GM23338 (cell line): ENCODE measurements around the gene MAPRE3. TPM values are rescaled to one million over a fixed set of nuclear protein-coding genes. Genes with fewer than 3 reads are reported as not detected.

Experiments used
- ATAC-seq: fragments of 200-7000 bp; cut with Tn5 transposase; 3 replicates; pipeline ENCODE4 v1.9.1; 2020
- DNase-seq: peaks from one replicate; pipeline ENCODE4 v3.0.0-alpha.2; 2015; ENCODE audit warnings: low spot score
- H2AFZ ChIP-seq: fragments of 200-600 bp; sonication (generic); 2 replicates; pipeline ENCODE4 v1.8.0; 2016; ENCODE audit warnings: antibody characterized with exemption, mild to moderate bottlenecking, moderate library complexity
- H3F3A ChIP-seq: fragments of 200-600 bp; sonication (generic); replicated peaks from 2 replicates; pipeline ENCODE4 v1.8.0; 2017; ENCODE audit warnings: antibody characterized with exemption, mixed run types, low read depth
- H3K27ac ChIP-seq: fragments of 200-600 bp; sonication (generic); 2 replicates; pipeline ENCODE4 v1.6.1; 2016; ENCODE audit warnings: low read depth
- H3K27me3 ChIP-seq: fragments of 200-600 bp; sonication (generic); 2 replicates; pipeline ENCODE4 v1.8.0; 2016; ENCODE audit warnings: mild to moderate bottlenecking, mixed run types, moderate library complexity; ENCODE audit not compliant: insufficient read depth
- H3K36me3 ChIP-seq: fragments of 200-600 bp; sonication (generic); 2 replicates; pipeline ENCODE4 v1.8.0; 2016; ENCODE audit warnings: mild to moderate bottlenecking; ENCODE audit not compliant: insufficient read depth
- H3K4me1 ChIP-seq: fragments of 200-600 bp; sonication (generic); 2 replicates; pipeline ENCODE4 v1.8.0; 2016; ENCODE audit warnings: mild to moderate bottlenecking, moderate library complexity; ENCODE audit not compliant: insufficient read depth
- H3K4me2 ChIP-seq: fragments of 200-600 bp; sonication (generic); 2 replicates; pipeline ENCODE4 v1.7.1; 2017; ENCODE audit warnings: mixed run types
- H3K4me3 ChIP-seq: fragments of 200-600 bp; sonication (generic); 2 replicates; pipeline ENCODE4 v1.6.1; 2016; ENCODE audit warnings: mixed run types
- H3K79me2 ChIP-seq: fragments of 200-600 bp; sonication (generic); replicated peaks from 2 replicates; pipeline ENCODE4 v1.8.0; 2017; ENCODE audit warnings: mild to moderate bottlenecking; ENCODE audit not compliant: insufficient read depth
- H3K9me2 ChIP-seq: fragments of 200-600 bp; sonication (generic); 2 replicates; pipeline ENCODE4 v1.8.0; 2017; ENCODE audit not compliant: insufficient read depth
- H4K20me1 ChIP-seq: fragments of 200-600 bp; sonication (generic); replicated peaks from 2 replicates; pipeline ENCODE4 v1.8.0; 2017; ENCODE audit warnings: mild to moderate bottlenecking; ENCODE audit not compliant: insufficient read depth
- H3K27ac Mint-ChIP-seq: 2 replicates; pipeline ENCODE4 v1.8.0; 2020; ENCODE audit warnings: inconsistent platforms, mild to moderate bottlenecking, moderate library complexity, mixed read lengths
- H3K27me3 Mint-ChIP-seq: 3 replicates; pipeline ENCODE4 v1.8.0; 2022; ENCODE audit warnings: low read depth, mild to moderate bottlenecking, moderate library complexity, mixed read lengths, inconsistent platforms; ENCODE audit not compliant: insufficient read depth, poor library complexity
- H3K36me3 Mint-ChIP-seq: 3 replicates; pipeline ENCODE4 v1.8.0; 2021; ENCODE audit warnings: low read depth, mild to moderate bottlenecking, inconsistent platforms, moderate library complexity, mixed read lengths
- H3K4me1 Mint-ChIP-seq: 3 replicates; pipeline ENCODE4 v1.8.0; 2020; ENCODE audit warnings: mild to moderate bottlenecking, inconsistent platforms, mixed read lengths
- H3K4me3 Mint-ChIP-seq: 3 replicates; pipeline ENCODE4 v1.8.0; 2021; ENCODE audit warnings: moderate library complexity, mild to moderate bottlenecking, inconsistent platforms, mixed read lengths
- H3K9me3 Mint-ChIP-seq: 3 replicates; pipeline ENCODE4 v1.8.0; 2020; ENCODE audit warnings: moderate library complexity, mild to moderate bottlenecking, inconsistent platforms, mixed read lengths
- CREB1 ChIP-seq: fragments of 250-450 bp; sonication (Bioruptor Pico); IDR thresholded peaks from 2 replicates; pipeline ENCODE4 v1.5.0; 2020; ENCODE audit warnings: low read depth, mild to moderate bottlenecking, moderate library complexity
- CTCF ChIP-seq, 2 experiments: fragments of 200-600 bp in 1 of 2; sonication (generic) in 1 of 2; conservative IDR thresholded peaks; 2 replicates each; pipeline versions ENCODE4 v1.5.1 to v1.6.1; 2016 to 2017; ENCODE audit warnings: antibody characterized with exemption in 2 of 2, low read depth in 2 of 2, mild to moderate bottlenecking in 2 of 2, moderate library complexity in 1 of 2
- ETS1 ChIP-seq: IDR thresholded peaks from 2 replicates; pipeline ENCODE4 v1.6.1; 2016; ENCODE audit warnings: antibody characterized with exemption
- EZH2 ChIP-seq: fragments of 200-600 bp; sonication (generic); IDR thresholded peaks from one replicate; pipeline ENCODE4 v1.8.0; 2017; ENCODE audit warnings: antibody characterized with exemption, mild to moderate bottlenecking, low read depth; ENCODE audit not compliant: unreplicated experiment
- EZH2phosphoT487 ChIP-seq: fragments of 200-600 bp; sonication (generic); IDR thresholded peaks from one replicate; pipeline ENCODE4 v1.8.1; 2018; ENCODE audit warnings: antibody characterized with exemption; ENCODE audit not compliant: unreplicated experiment
- JUNB ChIP-seq: IDR thresholded peaks from one replicate; pipeline ENCODE4 v1.6.1; 2016; ENCODE audit warnings: antibody characterized with exemption; ENCODE audit not compliant: unreplicated experiment
- NANOG ChIP-seq: IDR thresholded peaks from 2 replicates; pipeline ENCODE4 v1.6.1; 2016; ENCODE audit warnings: antibody characterized with exemption, borderline replicate concordance
- POLR2AphosphoS5 ChIP-seq: IDR thresholded peaks from 2 replicates; pipeline ENCODE4 v1.6.1; 2016; ENCODE audit warnings: antibody characterized with exemption, low read depth
- REST ChIP-seq: IDR thresholded peaks from one replicate; pipeline ENCODE4 v1.6.1; 2018; ENCODE audit warnings: antibody characterized with exemption; ENCODE audit not compliant: unreplicated experiment
- STAT1 ChIP-seq: IDR thresholded peaks from one replicate; pipeline ENCODE4 v1.6.1; 2016; ENCODE audit warnings: antibody characterized with exemption; ENCODE audit not compliant: unreplicated experiment
- ZNF114 ChIP-seq: fragments of 250-450 bp; sonication (Bioruptor Pico); IDR thresholded peaks from 2 replicates; pipeline ENCODE4 v1.5.0; 2020; ENCODE audit warnings: mild to moderate bottlenecking, moderate library complexity
- ZNF331 ChIP-seq: fragments of 250-450 bp; sonication (Bioruptor Pico); IDR thresholded peaks from 2 replicates; pipeline ENCODE4 v1.5.0; 2020; ENCODE audit warnings: low read depth, mild to moderate bottlenecking, moderate library complexity
- ZNF462 ChIP-seq: fragments of 250-450 bp; sonication (Bioruptor Pico); IDR thresholded peaks from 2 replicates; pipeline ENCODE4 v1.5.0; 2020; ENCODE audit warnings: mild to moderate bottlenecking, moderate library complexity
- polyA plus RNA-seq: library from polyadenylated mRNA; unstranded; fragments of >200 nt; fragmentation: Nextera tagmentation; extraction: Ambion mirVana; gene quantifications from 2 replicates; pipeline ENCODE4 v1.2.1, GENCODE V29; 2016
- total RNA-seq: library from RNA; depleted of rRNA; stranded (reverse); fragments of >200 nt; shearing (Covaris generic); gene quantifications from 2 replicates; pipeline ENCODE4 v1.2.3, GENCODE V29; 2014

MAPRE3 gene
- total and polyA plus RNA-seq, 2 experiments from 2014 or later = 3.3 to 4.5 TPM

- Histone ChIP-seq H3K36me3 (peaks cover 3% of the 10 kb centered on the region; the same call in 1 of the 2 replicates), H3K79me2 (peaks cover 7% of the 10 kb centered on the region), H3K27me3 (no peaks in the 10 kb centered on the region), H3K4me2 (no peak overlapping the region), H4K20me1 (peaks cover 6% of the 10 kb centered on the region), H2AFZ (no peak overlapping the region), H3K27ac (no peak overlapping the region), H3K4me1 (peaks cover 2% of the 10 kb centered on the region; the same call in 1 of the 2 replicates), H3K4me3 (no peak overlapping the region), H3F3A (peaks cover 16% of the 10 kb centered on the region; the same call in 1 of the 2 replicates), H3K9me2 (no peaks in the 10 kb centered on the region)
- peaks cover 11% of the 10 kb centered on the region for H3K27me3 Mint-ChIP-seq
- DNase-seq (no peak), ATAC-seq (no peak)
- peaks cover 2% of the 10 kb centered on the region; the same call in 1 of the 3 replicates for H3K4me1 Mint-ChIP-seq
- no peak overlapping the region for H3K4me3 Mint-ChIP-seq
- H3K36me3 Mint-ChIP-seq = peaks cover 39% of the 10 kb centered on the region
- TF ChIP-seq ZNF462 (CRISPR knock-in tag) (no peak), ZNF331 (CRISPR knock-in tag) (no peak), REST (no peak), EZH2 (no peak), NANOG (no peak), CTCF (conservative IDR thresholded peaks at IDR 0.05; ENCODE audit: low read depth in 2 of 2) (no peak), JUNB (no peak), POLR2AphosphoS5 (no peak), STAT1 (no peak), ETS1 (no peak), EZH2phosphoT487 (no peak), CREB1 (no peak), ZNF114 (CRISPR knock-in tag) (no peak)
- H3K27ac Mint-ChIP-seq = no peak overlapping the region
- no peaks in the 10 kb centered on the region for H3K9me3 Mint-ChIP-seq
These were observed 94.7 kb downstream of the MAPRE3 start for GRCh38 chr2:27065128-27065527.
